PC-3 (cell line): Measurements from ENCODE around the gene MSMP. TPM values are rescaled to one million over a fixed set of nuclear protein-coding genes. Genes with fewer than 3 reads are reported as not detected.

Source experiments
- ATAC-seq: fragments of 200-7000 bp; cut with Tn5 transposase; 2 replicates; pipeline ENCODE4 v1.9.1; 2020; ENCODE audit warnings: mild to moderate bottlenecking, moderate library complexity
- BruUV-seq: library from RNA; stranded (reverse); fragments of 400-500 nt; replicated peaks from 2 replicates; lab custom pipeline; 2021; lab: Mats Ljungman, UMichigan
- CTCF ChIA-PET: fragments of 300-600 bp; sonication (Branson Sonifier 250); formaldehyde crosslinking; loops from one replicate; lab custom pipeline; 2022; ENCODE audit warnings: antibody characterized with exemption; lab: Charles Lee
- POLR2A ChIA-PET: fragments of 300-600 bp; sonication (Branson Sonifier 250); formaldehyde crosslinking; loops from one replicate; lab custom pipeline; 2022; ENCODE audit warnings: antibody characterized with exemption; ENCODE audit not compliant: unreplicated experiment; lab: Charles Lee
- DNase-seq: peaks from one replicate; pipeline ENCODE4 v3.0.0-alpha.2; 2015
- H2AFZ ChIP-seq: fragments of 300-600 bp; sonication (generic); 2 replicates; pipeline ENCODE4 v1.6.0; 2016; ENCODE audit warnings: antibody characterized with exemption, low read length
- H3F3A ChIP-seq: fragments of 300-600 bp; sonication (generic); one replicate; pipeline ENCODE4 v1.6.0; 2017; ENCODE audit warnings: antibody characterized with exemption, low read length, control low read depth, mild to moderate bottlenecking; ENCODE audit not compliant: unreplicated experiment
- H3K27ac ChIP-seq: fragments of 300-600 bp; sonication (generic); 2 replicates; pipeline ENCODE4 v1.5.1; 2016; ENCODE audit warnings: mild to moderate bottlenecking, low read length
- H3K27me3 ChIP-seq: fragments of 300-600 bp; sonication (generic); 2 replicates; pipeline ENCODE4 v1.6.1; 2016; ENCODE audit warnings: low read length, mixed read lengths
- H3K36me3 ChIP-seq: fragments of 300-600 bp; sonication (generic); 2 replicates; pipeline ENCODE4 v1.6.1; 2016; ENCODE audit warnings: low read depth, mixed run types, low read length, mixed read lengths
- H3K4me1 ChIP-seq: fragments of 300-600 bp; sonication (generic); 2 replicates; pipeline ENCODE4 v1.5.1; 2016; ENCODE audit warnings: low read length; ENCODE audit not compliant: insufficient read depth
- H3K4me2 ChIP-seq: fragments of 300-600 bp; sonication (generic); 2 replicates; pipeline ENCODE4 v1.6.0; 2016; ENCODE audit warnings: low read length
- H3K4me3 ChIP-seq: fragments of 300-600 bp; sonication (generic); 2 replicates; pipeline ENCODE4 v1.5.1; 2016; ENCODE audit warnings: mild to moderate bottlenecking, low read length, mixed read lengths
- H3K79me2 ChIP-seq: fragments of 300-600 bp; sonication (generic); 2 replicates; pipeline ENCODE4 v1.6.1; 2017; ENCODE audit warnings: low read length, mixed read lengths
- H3K9ac ChIP-seq: fragments of 300-600 bp; sonication (generic); 2 replicates; pipeline ENCODE4 v1.6.0; 2016; ENCODE audit warnings: mild to moderate bottlenecking, low read length
- H3K9me2 ChIP-seq: fragments of 300-600 bp; sonication (generic); replicated peaks from 2 replicates; pipeline ENCODE4 v1.6.1; 2016; ENCODE audit warnings: mixed run types, low read length, mixed read lengths
- H3K9me3 ChIP-seq: fragments of 300-600 bp; sonication (generic); 2 replicates; pipeline ENCODE4 v1.6.1; 2016; ENCODE audit warnings: low read length, mixed read lengths
- H4K20me1 ChIP-seq: fragments of 300-600 bp; sonication (generic); 2 replicates; pipeline ENCODE4 v1.6.1; 2016; ENCODE audit warnings: low read length, mixed read lengths
- EZH2 ChIP-seq: fragments of 300-600 bp; sonication (generic); IDR thresholded peaks from one replicate; pipeline ENCODE4 v1.6.1; 2017; ENCODE audit warnings: antibody characterized with exemption, mild to moderate bottlenecking, low read length; ENCODE audit not compliant: unreplicated experiment
- EZH2phosphoT487 ChIP-seq: fragments of 300-600 bp; sonication (generic); IDR thresholded peaks from 2 replicates; pipeline ENCODE4 v1.6.1; 2018; ENCODE audit warnings: mild to moderate bottlenecking, antibody characterized with exemption, low read length, borderline replicate concordance
- intact Hi-C: fragments of 100-400 bp; cut with micrococcal nuclease; formaldehyde crosslinking; loops from 2 replicates; pipeline ENCODE4 v1.9.0; 2023
- total RNA-seq: library from RNA; depleted of rRNA; stranded (reverse); fragments of >200 nt; gene quantifications from 2 replicates; pipeline ENCODE4 v1.2.3, GENCODE V29; 2014
- TF ChIP-seq, protein P1 (sequence below): fragments of 300-600 bp; sonication (generic); conservative IDR thresholded peaks from 2 replicates; pipeline ENCODE4 v1.5.1; 2017; ENCODE audit warnings: antibody characterized with exemption, low read depth, mild to moderate bottlenecking, low read length

MSMP gene
- total RNA-seq, 1 experiment from 2014 or later: 149 TPM

DNA sequence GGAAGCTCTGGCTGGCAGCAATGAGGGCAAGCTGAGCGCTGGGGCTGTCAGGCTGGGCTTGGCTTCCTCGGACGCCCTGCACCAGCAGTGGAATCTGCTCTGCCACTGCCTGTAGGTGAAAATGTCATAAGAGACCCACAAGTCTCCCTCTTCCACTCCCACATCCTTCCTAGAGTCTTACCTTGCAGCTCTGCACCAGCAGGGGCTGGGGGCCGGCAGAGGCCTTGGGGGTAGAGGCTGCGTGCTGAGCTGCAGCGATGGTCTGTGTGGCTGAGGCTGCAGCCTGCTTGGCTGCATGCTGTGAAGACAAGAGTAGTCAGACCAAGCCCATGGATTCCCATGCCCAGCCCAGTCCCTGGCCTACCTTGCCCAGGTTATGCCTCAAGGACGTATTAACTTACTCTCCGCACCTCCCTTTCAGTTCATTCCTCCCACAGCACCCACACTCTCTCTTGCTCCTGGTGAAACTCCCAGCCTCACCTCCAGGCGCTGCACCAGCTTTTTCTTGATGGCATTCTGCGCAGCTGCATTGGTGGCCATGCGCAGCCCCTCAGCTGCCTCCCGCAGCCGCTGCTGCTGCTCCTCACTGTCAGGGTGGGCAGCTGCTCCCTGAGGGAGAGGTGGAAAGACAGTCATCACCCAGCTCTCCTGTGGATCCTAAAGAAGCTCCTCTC is 39.4 kb downstream of the MSMP start:
- POLR2A ChIA-PET: no interaction called here

DNA sequence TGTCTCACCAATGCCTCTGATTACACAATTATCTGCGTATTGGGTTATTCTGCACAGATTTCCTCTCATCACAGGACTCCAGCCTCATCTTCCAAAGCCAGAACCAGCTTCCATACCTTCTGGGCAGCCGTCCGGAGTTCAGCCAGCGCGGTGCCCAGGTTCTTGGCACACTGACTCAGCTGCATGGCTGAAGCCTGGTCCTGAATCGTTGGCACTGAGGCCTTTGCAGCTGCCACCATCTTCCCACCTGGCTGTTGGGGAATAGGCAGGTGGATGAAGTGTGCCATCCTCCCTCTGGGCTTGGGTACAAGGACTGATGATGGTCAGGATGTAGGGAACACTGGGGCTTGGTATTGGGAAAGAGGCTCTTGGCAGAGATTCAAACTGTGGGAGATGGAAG is 40.0 kb downstream of the MSMP start:
- Histone ChIP-seq H3K9ac (no peak overlapping the region), H3F3A (no peaks in the 10 kb centered on the region), H3K79me2 (no peaks in the 10 kb centered on the region), H4K20me1 (no peaks in the 10 kb centered on the region), H3K36me3 (peaks cover 41% of the 10 kb centered on the region), H3K4me2 (no peak overlapping the region), H3K27me3 (no peaks in the 10 kb centered on the region), H2AFZ (no peak overlapping the region), H3K4me3 (no peak overlapping the region), H3K4me1 (no peaks in the 10 kb centered on the region; the same call in 1 of the 2 replicates), H3K27ac (no peak overlapping the region), H3K9me2 (no peaks in the 10 kb centered on the region), H3K9me3 (no peaks in the 10 kb centered on the region)
- DNase-seq: no peak
- intact Hi-C loops: no loop called here
- ChIA-PET CTCF (no interaction called here), POLR2A (no interaction called here)
- no peak for ATAC-seq
- TF ChIP-seq EZH2phosphoT487: no peak
- TF ChIP-seq, protein P1, sequence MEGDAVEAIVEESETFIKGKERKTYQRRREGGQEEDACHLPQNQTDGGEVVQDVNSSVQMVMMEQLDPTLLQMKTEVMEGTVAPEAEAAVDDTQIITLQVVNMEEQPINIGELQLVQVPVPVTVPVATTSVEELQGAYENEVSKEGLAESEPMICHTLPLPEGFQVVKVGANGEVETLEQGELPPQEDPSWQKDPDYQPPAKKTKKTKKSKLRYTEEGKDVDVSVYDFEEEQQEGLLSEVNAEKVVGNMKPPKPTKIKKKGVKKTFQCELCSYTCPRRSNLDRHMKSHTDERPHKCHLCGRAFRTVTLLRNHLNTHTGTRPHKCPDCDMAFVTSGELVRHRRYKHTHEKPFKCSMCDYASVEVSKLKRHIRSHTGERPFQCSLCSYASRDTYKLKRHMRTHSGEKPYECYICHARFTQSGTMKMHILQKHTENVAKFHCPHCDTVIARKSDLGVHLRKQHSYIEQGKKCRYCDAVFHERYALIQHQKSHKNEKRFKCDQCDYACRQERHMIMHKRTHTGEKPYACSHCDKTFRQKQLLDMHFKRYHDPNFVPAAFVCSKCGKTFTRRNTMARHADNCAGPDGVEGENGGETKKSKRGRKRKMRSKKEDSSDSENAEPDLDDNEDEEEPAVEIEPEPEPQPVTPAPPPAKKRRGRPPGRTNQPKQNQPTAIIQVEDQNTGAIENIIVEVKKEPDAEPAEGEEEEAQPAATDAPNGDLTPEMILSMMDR: no peak
- TF ChIP-seq EZH2: no peak
- no TSS peak for BruUV-seq

More for the DNA sequence above, 39.4 kb downstream of the MSMP start:
- Histone ChIP-seq H3K79me2 (no peaks in the 10 kb centered on the region), H3K27ac (no peak overlapping the region), H3K9me2 (no peaks in the 10 kb centered on the region), H3K4me2 (no peak overlapping the region), H3K9me3 (no peaks in the 10 kb centered on the region), H3K4me1 (peaks cover 4% of the 10 kb centered on the region; the same call in 1 of the 2 replicates), H3K27me3 (no peaks in the 10 kb centered on the region), H3K36me3 (peaks cover 41% of the 10 kb centered on the region), H3K9ac (no peak overlapping the region), H3K4me3 (no peak overlapping the region), H3F3A (no peaks in the 10 kb centered on the region), H4K20me1 (no peaks in the 10 kb centered on the region), H2AFZ (no peak overlapping the region)
- ATAC-seq: no peak
- intact Hi-C loops: no loop called here
- no TSS peak for BruUV-seq
- TF ChIP-seq, protein P1: no peak
- TF ChIP-seq EZH2phosphoT487 (no peak), EZH2 (no peak)
- no peak for DNase-seq
- CTCF ChIA-PET: no interaction called here

DNA sequence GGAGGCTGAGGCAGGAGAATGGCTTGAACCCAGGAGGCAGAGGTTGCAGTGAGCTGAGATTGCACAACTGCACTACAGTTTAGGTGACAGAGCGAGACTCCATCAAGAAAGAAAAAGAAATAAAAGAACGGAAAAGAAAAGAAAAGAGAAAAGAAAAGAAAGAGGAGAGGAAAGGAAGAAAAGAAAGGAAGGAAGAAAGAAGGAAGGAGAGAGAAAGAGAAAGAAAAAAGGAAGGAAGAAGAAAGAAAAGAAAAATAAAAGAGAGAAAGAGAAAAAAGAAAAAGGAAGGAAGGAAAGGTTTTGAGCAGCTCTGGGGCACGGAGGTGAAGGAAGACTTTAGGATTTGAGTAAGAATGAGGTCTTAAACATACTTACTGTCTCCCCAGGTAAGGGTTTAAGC is 40.5 kb downstream of the MSMP start:
- Histone ChIP-seq H3K36me3 (peaks cover 44% of the 10 kb centered on the region), H3K9ac (no peak overlapping the region), H3K27ac (no peak overlapping the region), H3K4me1 (no peaks in the 10 kb centered on the region), H3K4me2 (no peak overlapping the region), H3K79me2 (no peaks in the 10 kb centered on the region), H3K27me3 (no peaks in the 10 kb centered on the region), H3K4me3 (no peak overlapping the region), H3F3A (no peaks in the 10 kb centered on the region), H4K20me1 (no peaks in the 10 kb centered on the region), H3K9me3 (no peaks in the 10 kb centered on the region), H3K9me2 (no peaks in the 10 kb centered on the region), H2AFZ (no peak overlapping the region)
- intact Hi-C loops: no loop called here
- TF ChIP-seq, protein P1: no peak
- no peak for TF ChIP-seq EZH2
- DNase-seq (no peak), ATAC-seq (no peak)
- ChIA-PET POLR2A (no interaction called here), CTCF (no interaction called here)
- BruUV-seq: no TSS peak
